IMR-90 (cell line): ENCODE results near the gene HMGA1. TPM values are rescaled to one million over a fixed set of nuclear protein-coding genes. Genes with fewer than 3 reads are reported as not detected.
"Not testable (repeated sequence)": the region's sequence is repeated elsewhere in the genome, so short reads cannot be mapped to it uniquely, and the experiment has no call there.

Experiments used
- ATAC-seq: fragments of 200-7000 bp; cut with Tn5 transposase; 2 replicates; pipeline ENCODE4 v1.9.1; 2020; ENCODE audit warnings: low read depth, mild to moderate bottlenecking, moderate library complexity
- BruUV-seq: library from RNA; stranded (reverse); fragments of 400-500 nt; replicated peaks from 2 replicates; lab custom pipeline; 2021; lab: Mats Ljungman, UMichigan
- CTCF ChIA-PET: fragments of 300-600 bp; formaldehyde crosslinking; extraction: SDS; loops from one replicate; lab custom pipeline; 2021; ENCODE audit warnings: antibody characterized with exemption; lab: Yijun Ruan, JAX
- POLR2A ChIA-PET: fragments of 300-600 bp; sonication (Branson Sonifier 250); formaldehyde crosslinking; loops from one replicate; lab custom pipeline; 2022; ENCODE audit warnings: antibody characterized with exemption; ENCODE audit not compliant: unreplicated experiment; lab: Charles Lee
- DNase-seq: peaks from one replicate; pipeline ENCODE4 v3.0.0; 2013
- H2AFZ ChIP-seq: replicated peaks from 2 replicates; pipeline ENCODE3; 2013; ENCODE audit warnings: low read length, mild to moderate bottlenecking; ENCODE audit not compliant: poor library complexity
- H2AK5ac ChIP-seq: 2 replicates; pipeline ENCODE4 v1.6.1; 2013; ENCODE audit warnings: low read depth, low read length, inconsistent platforms
- H2AK9ac ChIP-seq: replicated peaks from 2 replicates; pipeline ENCODE3; 2013; ENCODE audit warnings: mild to moderate bottlenecking, low read depth, low read length, moderate library complexity; ENCODE audit not compliant: poor library complexity
- H2BK120ac ChIP-seq: 2 replicates; pipeline ENCODE4 v1.6.1; 2013; ENCODE audit warnings: low read depth, low read length, inconsistent platforms
- H2BK15ac ChIP-seq: 3 replicates; pipeline ENCODE4 v1.6.1; 2013; ENCODE audit warnings: low read depth, low read length, inconsistent platforms
- H2BK20ac ChIP-seq: 2 replicates; pipeline ENCODE4 v1.6.1; 2013; ENCODE audit warnings: low read depth, mild to moderate bottlenecking, inconsistent platforms, low read length, moderate library complexity
- H2BK5ac ChIP-seq: 2 replicates; pipeline ENCODE4 v1.6.1; 2013; ENCODE audit warnings: mild to moderate bottlenecking, low read depth, low read length, inconsistent platforms; ENCODE audit not compliant: poor library complexity, severe bottlenecking
- H3K14ac ChIP-seq: replicated peaks from 2 replicates; pipeline ENCODE4 v1.6.1; 2013; ENCODE audit warnings: low read depth, low read length, inconsistent platforms
- H3K18ac ChIP-seq: 2 replicates; pipeline ENCODE4 v1.6.1; 2013; ENCODE audit warnings: low read depth, low read length, control low read depth
- H3K23ac ChIP-seq: 2 replicates; pipeline ENCODE4 v1.6.1; 2013; ENCODE audit warnings: low read depth, low read length, inconsistent platforms
- H3K27ac ChIP-seq: 2 replicates; pipeline ENCODE4 v1.5.1; 2013; ENCODE audit warnings: mild to moderate bottlenecking, control low read depth, low read length; ENCODE audit not compliant: insufficient read depth
- H3K27me3 ChIP-seq: 2 replicates; pipeline ENCODE4 v1.6.1; 2013; ENCODE audit warnings: low read length; ENCODE audit not compliant: control insufficient read depth, insufficient read depth
- H3K36me3 ChIP-seq: 2 replicates; pipeline ENCODE4 v1.6.1; 2013; ENCODE audit warnings: low read length, mixed read lengths; ENCODE audit not compliant: control insufficient read depth, insufficient read depth
- H3K4ac ChIP-seq: 2 replicates; pipeline ENCODE4 v1.6.1; 2013; ENCODE audit warnings: low read depth, low read length, inconsistent platforms
- H3K4me1 ChIP-seq: 2 replicates; pipeline ENCODE4 v1.6.1; 2013; ENCODE audit warnings: low read length, mixed read lengths; ENCODE audit not compliant: control insufficient read depth, insufficient read depth
- H3K4me2 ChIP-seq: 2 replicates; pipeline ENCODE4 v1.6.1; 2013; ENCODE audit warnings: low read depth, mild to moderate bottlenecking, control low read depth, low read length, moderate library complexity
- H3K4me3 ChIP-seq: 2 replicates; pipeline ENCODE4 v1.5.1; 2013; ENCODE audit warnings: low read depth, mild to moderate bottlenecking, control low read depth, low read length, moderate library complexity; ENCODE audit not compliant: insufficient read depth
- H3K56ac ChIP-seq: 2 replicates; pipeline ENCODE4 v1.6.1; 2013; ENCODE audit warnings: low read length, inconsistent platforms; ENCODE audit not compliant: insufficient read depth; ENCODE audit errors: extremely low read depth
- H3K79me1 ChIP-seq, 2 experiments: 2 replicates each; pipeline ENCODE4 v1.6.1; 2013; ENCODE audit warnings: low read length in 2 of 2, inconsistent platforms in 1 of 2, low read depth in 1 of 2
- H3K9ac ChIP-seq: 2 replicates; pipeline ENCODE4 v1.6.1; 2013; ENCODE audit warnings: low read depth, low read length, control low read depth
- H3K9me1 ChIP-seq: 2 replicates; pipeline ENCODE4 v1.6.1; 2013; ENCODE audit warnings: low read length, inconsistent platforms; ENCODE audit not compliant: insufficient read depth
- H3K9me3 ChIP-seq: 2 replicates; pipeline ENCODE4 v1.6.1; 2013; ENCODE audit warnings: low read length; ENCODE audit not compliant: control insufficient read depth, insufficient read depth
- H4K20me1 ChIP-seq: 2 replicates; pipeline ENCODE4 v1.6.1; 2013; ENCODE audit warnings: low read length, inconsistent platforms; ENCODE audit not compliant: insufficient read depth
- H4K5ac ChIP-seq: 2 replicates; pipeline ENCODE4 v1.6.1; 2013; ENCODE audit warnings: mild to moderate bottlenecking, low read depth, low read length, control low read depth
- H4K8ac ChIP-seq, 2 experiments: 2 replicates each; pipeline ENCODE4 v1.6.1; 2013; ENCODE audit warnings: low read depth in 2 of 2, low read length in 2 of 2, control low read depth in 1 of 2, inconsistent platforms in 1 of 2
- H4K91ac ChIP-seq: 2 replicates; pipeline ENCODE4 v1.6.1; 2013; ENCODE audit warnings: low read depth, low read length, inconsistent platforms; ENCODE audit not compliant: insufficient read depth
- WGBS, 2 experiments: methylation state at CpG; one replicate each; pipeline versions ENCODE4 v1.1.5 to v1.1.7; 2013; ENCODE audit warnings: missing lambda C conversion rate in 2 of 2; ENCODE audit not compliant: insufficient read length in 1 of 2; ENCODE audit errors: extremely low coverage in 2 of 2; 5-methylcytosine and 5-hydroxymethylcytosine counted together
- dilution Hi-C: fragments of 300-500 bp; cut with HindIII; formaldehyde crosslinking; loops from one replicate; pipeline ENCODE4 v1.14.3; 2018; ENCODE audit warnings: low sequenced_read_pairs; ENCODE audit not compliant: unreplicated experiment
- in situ Hi-C: fragments of 300-500 bp; cut with MboI; formaldehyde crosslinking; loops from 3 replicates; pipeline ENCODE4 v1.14.3; 2019; ENCODE audit warnings: low sequenced_read_pairs, inconsistent platforms, mixed read lengths
- intact Hi-C: fragments of 100-400 bp; cut with micrococcal nuclease; formaldehyde crosslinking; loops from 2 replicates; pipeline ENCODE4 v1.10.0; 2022
- polyA plus RNA-seq, 3 experiments: library from polyadenylated mRNA; depleted of rRNA; stranded (reverse); fragments of >200 nt; gene quantifications; 2 replicates each; pipeline ENCODE4 v1.2.3, GENCODE V29; 2012; ENCODE audit warnings: low replicate concordance in 1 of 3
- total RNA-seq: library from RNA; depleted of rRNA; stranded (reverse); fragments of >200 nt; gene quantifications from 2 replicates; pipeline ENCODE4 v1.2.3, GENCODE V29; 2012

HMGA1 gene
- total and polyA plus RNA-seq, 2 of the 4 experiments (the other 2 are of a cell fraction): 101 to 589 TPM

DNA sequence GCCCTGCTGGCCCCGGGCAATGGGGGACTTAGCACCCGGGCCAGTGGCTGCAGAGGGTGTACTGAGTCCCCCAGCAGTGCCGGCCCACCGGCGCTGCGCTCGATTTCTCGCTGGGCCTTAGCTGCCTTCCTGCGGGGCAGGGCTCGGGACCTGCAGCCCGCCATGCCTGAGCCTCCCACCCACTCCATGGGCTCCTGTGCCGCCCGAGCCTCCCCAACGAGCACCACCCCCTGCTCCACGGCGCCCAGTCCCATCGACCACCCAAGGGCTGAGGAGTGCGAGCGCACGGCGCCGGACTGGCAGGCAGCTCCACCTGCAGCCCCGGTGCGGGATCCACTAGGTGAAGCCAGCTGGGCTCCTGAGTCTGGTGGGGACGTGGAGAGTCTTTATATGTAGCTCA lies 32.5 kb downstream of the HMGA1 start:
- H3K9me3 ChIP-seq, H2AK9ac ChIP-seq, H4K8ac ChIP-seq, H3K27ac ChIP-seq, H3K4me2 ChIP-seq, H3K4me3 ChIP-seq, intact Hi-C loops, H3K36me3 ChIP-seq, H4K5ac ChIP-seq, H3K9me1 ChIP-seq, H2AK5ac ChIP-seq, H3K4ac ChIP-seq, H3K27me3 ChIP-seq, H4K91ac ChIP-seq, H2AFZ ChIP-seq, DNase-seq, BruUV-seq, dilution Hi-C loops, H4K20me1 ChIP-seq, H3K56ac ChIP-seq, H3K23ac ChIP-seq, H3K79me1 ChIP-seq, H3K14ac ChIP-seq, CTCF ChIA-PET, H2BK120ac ChIP-seq, in situ Hi-C loops, H3K18ac ChIP-seq, H3K4me1 ChIP-seq, H2BK5ac ChIP-seq, H2BK20ac ChIP-seq, POLR2A ChIA-PET, H2BK15ac ChIP-seq, ATAC-seq, H3K9ac ChIP-seq: not testable (repeated sequence)
- WGBS, 2 experiments: no CpG with 5 or more reads among the region's 25 CpGs

DNA sequence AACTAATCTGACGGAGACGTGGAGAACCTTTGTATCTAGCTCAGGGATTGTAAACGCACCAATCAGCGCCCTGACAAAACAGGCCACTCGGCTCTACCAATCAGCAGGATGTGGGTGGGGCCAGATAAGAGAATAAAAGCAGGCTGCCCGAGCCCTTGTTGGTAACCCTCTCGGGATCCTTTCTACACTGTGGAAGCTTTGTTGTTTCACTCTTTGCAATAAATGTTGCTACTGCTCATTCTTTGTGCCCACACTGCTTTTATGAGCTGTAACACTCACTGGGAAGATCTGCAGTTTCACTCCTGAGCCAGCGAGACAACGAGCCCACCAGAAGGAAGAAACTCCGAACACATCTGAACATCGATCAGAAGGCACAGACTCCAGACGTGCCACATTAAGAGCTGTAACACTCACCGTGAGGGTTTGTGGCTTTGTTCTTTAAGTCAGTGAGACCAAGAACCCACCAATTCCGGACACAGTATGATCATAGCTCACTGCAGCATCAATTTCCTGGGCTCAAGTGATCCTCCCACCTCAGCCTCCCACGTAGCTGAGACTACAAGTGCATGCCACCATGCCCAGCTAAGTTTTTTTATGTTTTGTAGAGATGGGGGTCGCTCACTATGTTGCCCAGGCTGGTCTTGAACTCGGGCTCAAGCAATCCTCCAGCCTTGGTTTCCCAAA lies 33.1 kb downstream of the HMGA1 start:
- H3K18ac ChIP-seq, H2BK15ac ChIP-seq, H2AFZ ChIP-seq, DNase-seq, H3K4ac ChIP-seq, H4K91ac ChIP-seq, H3K4me3 ChIP-seq, H3K9me3 ChIP-seq, H4K5ac ChIP-seq, H4K8ac ChIP-seq, POLR2A ChIA-PET, H3K9me1 ChIP-seq, H4K20me1 ChIP-seq, H3K36me3 ChIP-seq, BruUV-seq, ATAC-seq, H2BK5ac ChIP-seq, H3K4me2 ChIP-seq, in situ Hi-C loops, H3K23ac ChIP-seq, H3K79me1 ChIP-seq, H3K9ac ChIP-seq, H3K4me1 ChIP-seq, CTCF ChIA-PET, H2BK20ac ChIP-seq, H2BK120ac ChIP-seq, H3K27ac ChIP-seq, H2AK5ac ChIP-seq, H3K27me3 ChIP-seq, dilution Hi-C loops, H2AK9ac ChIP-seq, intact Hi-C loops, H3K56ac ChIP-seq, H3K14ac ChIP-seq: not testable (repeated sequence)
- 88% methylated on average over 5 of the region's 17 CpGs; no CpG with 5 or more reads in 1 of the 2 experiments for WGBS, 2 experiments
